ENCODE data around the gene HM13. TPM values are rescaled to one million over a fixed set of nuclear protein-coding genes. Genes with fewer than 3 reads are reported as not detected.

Gene HM13
- 183 to 262 TPM (median 248 TPM) in 5 replicates for total RNA-seq (2022; extraction: Qiagen RNA extraction; ENCODE audit: low read depth)

GRCh38 chr20:31514154-31515071, at the start of gene HM13:
Gene HM13, plus strand, starts transcription at chr20:31514442. Its CDS starts 110 bp downstream, at chr20:31514552.

GRCh38 chr20:31474758-31475427, 39.3 kb upstream of the HM13 start, which contains the start of the genes DEFB124 and REM1:
Gene DEFB124, minus strand, starts transcription at chr20:31475127. Its CDS starts 2,114 bp downstream, at chr20:31473013.
Gene REM1, plus strand, starts transcription at chr20:31475288. Its CDS starts 1,158 bp downstream, at chr20:31476446.

GRCh38 chr20:31605031-31605901, 91.0 kb downstream of the HM13 start, which contains the start of gene ID1:
Gene ID1, plus strand, starts transcription at chr20:31605289. Its CDS starts 99 bp downstream, at chr20:31605388.

Other genes starting within 250 kb of the HM13 start
- not detected in 5 replicates for gene DEFB116, start 205.9 kb upstream of the HM13 start, total RNA-seq (2022; extraction: Qiagen RNA extraction; ENCODE audit: low read depth)
- not detected in 5 replicates for gene DEFB118, start 145.8 kb upstream of the HM13 start, total RNA-seq (2022; extraction: Qiagen RNA extraction; ENCODE audit: low read depth)
- not detected in 5 replicates for gene DEFB119, start 123.9 kb upstream of the HM13 start, total RNA-seq (2022; extraction: Qiagen RNA extraction; ENCODE audit: low read depth)
- gene DEFB121, start 108.2 kb upstream of the HM13 start, total RNA-seq (2022; extraction: Qiagen RNA extraction; ENCODE audit: low read depth), result not detected in 5 replicates
- gene DEFB123, start 73.8 kb upstream of the HM13 start, total RNA-seq (2022; extraction: Qiagen RNA extraction; ENCODE audit: low read depth), result not detected in 5 replicates
- gene DEFB124, start 39.3 kb upstream of the HM13 start, total RNA-seq (2022; extraction: Qiagen RNA extraction; ENCODE audit: low read depth), result not detected in 5 replicates
- gene REM1, start 39.2 kb upstream of the HM13 start, total RNA-seq (2022; extraction: Qiagen RNA extraction; ENCODE audit: low read depth), result 0.18 to 0.87 TPM (median 0.29 TPM) in 5 replicates
- 269 to 530 TPM (median 412 TPM) in 5 replicates for gene ID1, start 90.8 kb downstream of the HM13 start, total RNA-seq (2022; extraction: Qiagen RNA extraction; ENCODE audit: low read depth)
- gene COX4I2, start 123.5 kb downstream of the HM13 start, total RNA-seq (2022; extraction: Qiagen RNA extraction; ENCODE audit: low read depth), result not detected in 5 replicates
- gene BCL2L1, start 208.4 kb downstream of the HM13 start, total RNA-seq (2022; extraction: Qiagen RNA extraction; ENCODE audit: low read depth), result 242 to 268 TPM (median 253 TPM) in 5 replicates
- 104 to 134 TPM (median 106 TPM) in 5 replicates for gene TPX2, start 224.8 kb downstream of the HM13 start, total RNA-seq (2022; extraction: Qiagen RNA extraction; ENCODE audit: low read depth)